ENCODE results near the gene RAB1A. TPM values are rescaled to one million over a fixed set of nuclear protein-coding genes. Genes with fewer than 3 reads are reported as not detected.

The RAB1A gene
- total and polyA plus RNA-seq, 2 experiments from 2014 or later, result 94.8 to 172 TPM

DNA sequence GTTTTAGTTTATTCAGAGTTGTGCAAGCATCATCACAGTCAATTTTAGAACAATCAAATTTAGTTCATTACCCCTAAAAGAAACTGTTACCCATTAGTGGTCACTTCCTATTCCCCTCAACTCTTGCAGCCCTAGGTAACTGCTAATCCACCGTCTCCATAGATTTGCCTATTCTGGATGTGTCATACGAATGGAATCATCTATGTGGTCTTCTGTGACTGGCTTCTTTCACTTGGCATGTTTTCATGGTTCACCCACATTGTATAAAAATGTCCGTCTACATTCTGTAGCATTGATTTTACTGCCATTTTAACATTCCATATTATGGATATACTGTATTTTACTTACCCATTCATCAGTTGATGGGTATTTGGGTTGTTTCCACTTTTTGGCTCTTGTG is 79.0 kb downstream of the RAB1A start:
- peaks cover 10% of the 10 kb centered on the region; the same call in 1 of the 2 replicates for H3K79me2 ChIP-seq (replicated peaks; ENCODE audit: insufficient read depth)
- no peak for ATAC-seq
- peaks cover 3% of the 10 kb centered on the region; the same call in 1 of the 2 replicates for H4K20me1 ChIP-seq (replicated peaks; ENCODE audit: insufficient read depth)
- Mint-ChIP-seq H3K4me3 (no peak overlapping the region), H3K4me1 (peaks cover 29% of the 10 kb centered on the region), H3K36me3 (ENCODE audit: low read depth) (peaks cover 58% of the 10 kb centered on the region), H3K27ac (no peak overlapping the region), H3K27me3 (ENCODE audit: insufficient read depth, low read depth, poor library complexity) (peaks cover 11% of the 10 kb centered on the region), H3K9me3 (peaks cover 28% of the 10 kb centered on the region)
- H3K4me1 ChIP-seq (ENCODE audit: insufficient read depth), result peaks cover 19% of the 10 kb centered on the region
- no peak for DNase-seq (ENCODE audit: low spot score)
- 0 out of 2 replicates have a peak, but pooled peaks cover 3% of the 10 kb centered on the region for H3K9me2 ChIP-seq (ENCODE audit: insufficient read depth)
- TF ChIP-seq JUNB (IDR thresholded peaks at IDR 0.05; ENCODE audit: unreplicated experiment) (no peak), ZNF331 (CRISPR knock-in tag; IDR thresholded peaks at IDR 0.05; ENCODE audit: low read depth) (no peak), EZH2 (IDR thresholded peaks at IDR 0.05; ENCODE audit: low read depth, unreplicated experiment) (no peak), POLR2AphosphoS5 (IDR thresholded peaks at IDR 0.05; ENCODE audit: low read depth) (no peak), STAT1 (IDR thresholded peaks at IDR 0.05; ENCODE audit: unreplicated experiment) (no peak), ZNF114 (CRISPR knock-in tag; IDR thresholded peaks at IDR 0.05) (no peak), ETS1 (IDR thresholded peaks at IDR 0.05) (no peak), CREB1 (CRISPR knock-in tag; IDR thresholded peaks at IDR 0.05; ENCODE audit: low read depth) (no peak), NANOG (IDR thresholded peaks at IDR 0.05; ENCODE audit: borderline replicate concordance) (no peak), REST (IDR thresholded peaks at IDR 0.05; ENCODE audit: unreplicated experiment) (no peak), EZH2phosphoT487 (IDR thresholded peaks at IDR 0.05; ENCODE audit: unreplicated experiment) (no peak), CTCF (conservative IDR thresholded peaks at IDR 0.05; ENCODE audit: low read depth in 2 of 2) (no peak)
- TF ChIP-seq, protein P1, sequence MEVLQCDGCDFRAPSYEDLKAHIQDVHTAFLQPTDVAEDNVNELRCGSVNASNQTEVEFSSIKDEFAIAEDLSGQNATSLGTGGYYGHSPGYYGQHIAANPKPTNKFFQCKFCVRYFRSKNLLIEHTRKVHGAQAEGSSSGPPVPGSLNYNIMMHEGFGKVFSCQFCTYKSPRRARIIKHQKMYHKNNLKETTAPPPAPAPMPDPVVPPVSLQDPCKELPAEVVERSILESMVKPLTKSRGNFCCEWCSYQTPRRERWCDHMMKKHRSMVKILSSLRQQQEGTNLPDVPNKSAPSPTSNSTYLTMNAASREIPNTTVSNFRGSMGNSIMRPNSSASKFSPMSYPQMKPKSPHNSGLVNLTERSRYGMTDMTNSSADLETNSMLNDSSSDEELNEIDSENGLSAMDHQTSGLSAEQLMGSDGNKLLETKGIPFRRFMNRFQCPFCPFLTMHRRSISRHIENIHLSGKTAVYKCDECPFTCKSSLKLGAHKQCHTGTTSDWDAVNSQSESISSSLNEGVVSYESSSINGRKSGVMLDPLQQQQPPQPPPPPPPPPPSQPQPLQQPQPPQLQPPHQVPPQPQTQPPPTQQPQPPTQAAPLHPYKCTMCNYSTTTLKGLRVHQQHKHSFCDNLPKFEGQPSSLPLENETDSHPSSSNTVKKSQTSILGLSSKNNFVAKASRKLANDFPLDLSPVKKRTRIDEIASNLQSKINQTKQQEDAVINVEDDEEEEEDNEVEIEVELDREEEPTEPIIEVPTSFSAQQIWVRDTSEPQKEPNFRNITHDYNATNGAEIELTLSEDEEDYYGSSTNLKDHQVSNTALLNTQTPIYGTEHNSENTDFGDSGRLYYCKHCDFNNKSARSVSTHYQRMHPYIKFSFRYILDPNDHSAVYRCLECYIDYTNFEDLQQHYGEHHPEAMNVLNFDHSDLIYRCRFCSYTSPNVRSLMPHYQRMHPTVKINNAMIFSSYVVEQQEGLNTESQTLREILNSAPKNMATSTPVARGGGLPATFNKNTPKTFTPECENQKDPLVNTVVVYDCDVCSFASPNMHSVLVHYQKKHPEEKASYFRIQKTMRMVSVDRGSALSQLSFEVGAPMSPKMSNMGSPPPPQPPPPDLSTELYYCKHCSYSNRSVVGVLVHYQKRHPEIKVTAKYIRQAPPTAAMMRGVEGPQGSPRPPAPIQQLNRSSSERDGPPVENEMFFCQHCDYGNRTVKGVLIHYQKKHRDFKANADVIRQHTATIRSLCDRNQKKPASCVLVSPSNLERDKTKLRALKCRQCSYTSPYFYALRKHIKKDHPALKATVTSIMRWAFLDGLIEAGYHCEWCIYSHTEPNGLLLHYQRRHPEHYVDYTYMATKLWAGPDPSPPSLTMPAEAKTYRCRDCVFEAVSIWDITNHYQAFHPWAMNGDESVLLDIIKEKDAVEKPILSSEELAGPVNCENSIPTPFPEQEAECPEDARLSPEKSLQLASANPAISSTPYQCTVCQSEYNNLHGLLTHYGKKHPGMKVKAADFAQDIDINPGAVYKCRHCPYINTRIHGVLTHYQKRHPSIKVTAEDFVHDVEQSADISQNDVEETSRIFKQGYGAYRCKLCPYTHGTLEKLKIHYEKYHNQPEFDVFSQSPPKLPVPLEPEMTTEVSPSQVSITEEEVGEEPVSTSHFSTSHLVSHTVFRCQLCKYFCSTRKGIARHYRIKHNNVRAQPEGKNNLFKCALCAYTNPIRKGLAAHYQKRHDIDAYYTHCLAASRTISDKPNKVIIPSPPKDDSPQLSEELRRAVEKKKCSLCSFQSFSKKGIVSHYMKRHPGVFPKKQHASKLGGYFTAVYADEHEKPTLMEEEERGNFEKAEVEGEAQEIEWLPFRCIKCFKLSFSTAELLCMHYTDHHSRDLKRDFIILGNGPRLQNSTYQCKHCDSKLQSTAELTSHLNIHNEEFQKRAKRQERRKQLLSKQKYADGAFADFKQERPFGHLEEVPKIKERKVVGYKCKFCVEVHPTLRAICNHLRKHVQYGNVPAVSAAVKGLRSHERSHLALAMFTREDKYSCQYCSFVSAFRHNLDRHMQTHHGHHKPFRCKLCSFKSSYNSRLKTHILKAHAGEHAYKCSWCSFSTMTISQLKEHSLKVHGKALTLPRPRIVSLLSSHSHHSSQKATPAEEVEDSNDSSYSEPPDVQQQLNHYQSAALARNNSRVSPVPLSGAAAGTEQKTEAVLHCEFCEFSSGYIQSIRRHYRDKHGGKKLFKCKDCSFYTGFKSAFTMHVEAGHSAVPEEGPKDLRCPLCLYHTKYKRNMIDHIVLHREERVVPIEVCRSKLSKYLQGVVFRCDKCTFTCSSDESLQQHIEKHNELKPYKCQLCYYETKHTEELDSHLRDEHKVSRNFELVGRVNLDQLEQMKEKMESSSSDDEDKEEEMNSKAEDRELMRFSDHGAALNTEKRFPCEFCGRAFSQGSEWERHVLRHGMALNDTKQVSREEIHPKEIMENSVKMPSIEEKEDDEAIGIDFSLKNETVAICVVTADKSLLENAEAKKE (CRISPR knock-in tag; IDR thresholded peaks at IDR 0.05), result no peak
- no peak overlapping the region for H2AFZ ChIP-seq
- no peaks in the 10 kb centered on the region for H3K27me3 ChIP-seq (ENCODE audit: insufficient read depth)
- H3F3A ChIP-seq (replicated peaks; ENCODE audit: low read depth), result no peaks in the 10 kb centered on the region
- H3K4me2 ChIP-seq, result no peak overlapping the region
- H3K27ac ChIP-seq (ENCODE audit: low read depth), result no peak overlapping the region
- H3K4me3 ChIP-seq, result no peak overlapping the region
- H3K36me3 ChIP-seq (ENCODE audit: insufficient read depth), result peaks cover 18% of the 10 kb centered on the region

All from GM23338 (cell line).